ENCODE measurements around the gene PTPRN2.

The PTPRN2 gene

DNA sequence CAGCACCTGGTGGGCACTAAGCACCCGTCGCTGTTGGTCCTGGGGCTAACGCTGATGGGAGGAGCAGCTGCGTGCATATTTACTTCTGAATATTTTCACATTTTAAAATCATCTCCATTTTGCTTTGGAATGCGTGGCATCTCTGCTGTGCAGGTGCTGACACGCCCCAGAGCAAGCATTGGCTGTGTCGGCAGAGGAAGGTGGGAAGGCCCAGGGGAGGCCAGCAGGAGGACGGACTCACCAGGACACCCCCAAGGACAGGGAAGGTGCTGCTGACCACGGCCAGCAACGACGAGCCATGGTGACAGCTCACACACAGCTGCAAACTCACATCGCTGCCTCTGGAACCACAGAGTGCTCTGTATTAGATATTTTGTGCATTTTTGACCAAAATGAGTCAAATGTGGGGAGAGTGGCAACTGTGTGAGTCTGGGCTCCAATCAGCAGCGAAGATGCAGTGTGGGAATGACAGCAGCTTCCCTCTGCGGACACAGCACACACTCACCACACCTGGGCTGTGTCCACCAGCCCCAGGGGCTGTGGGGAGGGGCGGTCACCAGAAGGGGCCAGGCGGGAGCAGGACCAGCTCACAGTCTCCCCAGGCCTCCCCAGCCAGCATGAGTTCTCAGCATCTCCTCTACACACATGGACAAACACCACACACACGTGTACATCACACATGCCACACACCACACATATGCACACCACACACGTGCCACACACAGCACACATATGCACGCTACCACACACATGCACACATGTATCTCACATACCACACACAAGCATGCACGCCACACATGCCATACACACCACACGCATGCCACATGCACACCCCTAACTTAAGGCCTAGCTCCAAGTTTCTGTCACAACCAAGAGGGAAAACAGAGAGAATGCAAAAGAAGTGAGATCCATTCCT, 58.2 kb downstream of the PTPRN2 start:
- Mint-ChIP-seq H3K4me3 (no peak overlapping the region), H3K27me3 (ENCODE audit: low read depth, poor library complexity) (peaks cover 14% of the 10 kb centered on the region), H3K4me1 (peaks cover 5% of the 10 kb centered on the region), H3K27ac (no peak overlapping the region), H3K9me3 (peaks cover 15% of the 10 kb centered on the region), H3K36me3 (ENCODE audit: low read depth) (no peaks in the 10 kb centered on the region)
- DNase-seq, result no peak
- TF ChIP-seq, protein P1, sequence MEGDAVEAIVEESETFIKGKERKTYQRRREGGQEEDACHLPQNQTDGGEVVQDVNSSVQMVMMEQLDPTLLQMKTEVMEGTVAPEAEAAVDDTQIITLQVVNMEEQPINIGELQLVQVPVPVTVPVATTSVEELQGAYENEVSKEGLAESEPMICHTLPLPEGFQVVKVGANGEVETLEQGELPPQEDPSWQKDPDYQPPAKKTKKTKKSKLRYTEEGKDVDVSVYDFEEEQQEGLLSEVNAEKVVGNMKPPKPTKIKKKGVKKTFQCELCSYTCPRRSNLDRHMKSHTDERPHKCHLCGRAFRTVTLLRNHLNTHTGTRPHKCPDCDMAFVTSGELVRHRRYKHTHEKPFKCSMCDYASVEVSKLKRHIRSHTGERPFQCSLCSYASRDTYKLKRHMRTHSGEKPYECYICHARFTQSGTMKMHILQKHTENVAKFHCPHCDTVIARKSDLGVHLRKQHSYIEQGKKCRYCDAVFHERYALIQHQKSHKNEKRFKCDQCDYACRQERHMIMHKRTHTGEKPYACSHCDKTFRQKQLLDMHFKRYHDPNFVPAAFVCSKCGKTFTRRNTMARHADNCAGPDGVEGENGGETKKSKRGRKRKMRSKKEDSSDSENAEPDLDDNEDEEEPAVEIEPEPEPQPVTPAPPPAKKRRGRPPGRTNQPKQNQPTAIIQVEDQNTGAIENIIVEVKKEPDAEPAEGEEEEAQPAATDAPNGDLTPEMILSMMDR (IDR thresholded peaks at IDR 0.05), result no peak

DNA sequence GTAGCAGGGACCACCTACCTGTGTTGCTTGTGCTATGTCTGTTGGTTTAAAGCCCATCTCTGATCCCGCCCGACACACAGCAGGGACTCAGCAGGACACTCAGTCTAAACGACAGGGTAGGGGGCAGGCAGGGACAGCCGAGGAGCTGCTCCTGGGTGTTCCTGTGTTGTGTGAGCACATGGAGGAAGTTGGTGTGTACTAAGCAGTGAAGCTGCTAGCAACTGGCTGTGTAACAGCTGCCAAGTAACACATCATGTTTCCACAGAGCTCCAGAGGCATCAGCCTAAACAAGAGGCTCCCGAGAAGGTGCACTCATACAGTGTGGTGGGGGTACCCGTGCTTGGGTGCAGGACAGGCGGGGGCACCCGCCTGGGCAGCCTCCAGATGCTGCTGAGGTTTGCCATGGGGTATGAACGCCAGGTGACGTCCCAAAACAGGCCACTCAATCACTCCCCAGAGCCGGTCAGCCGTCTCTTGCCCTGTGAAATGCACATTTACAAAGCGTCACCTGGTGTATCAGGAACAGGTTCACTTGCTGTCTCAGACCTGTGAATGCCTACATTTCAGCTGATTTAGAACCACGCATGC, 59.6 kb downstream of the PTPRN2 start:
- TF ChIP-seq, protein P1 (IDR thresholded peaks at IDR 0.05), result no peak
- Mint-ChIP-seq H3K9me3 (peaks cover 19% of the 10 kb centered on the region), H3K27ac (no peak overlapping the region), H3K4me3 (no peak overlapping the region), H3K36me3 (ENCODE audit: low read depth) (no peaks in the 10 kb centered on the region), H3K4me1 (peaks cover 5% of the 10 kb centered on the region), H3K27me3 (ENCODE audit: low read depth, poor library complexity) (peaks cover 10% of the 10 kb centered on the region)
- DNase-seq, result no peak

DNA sequence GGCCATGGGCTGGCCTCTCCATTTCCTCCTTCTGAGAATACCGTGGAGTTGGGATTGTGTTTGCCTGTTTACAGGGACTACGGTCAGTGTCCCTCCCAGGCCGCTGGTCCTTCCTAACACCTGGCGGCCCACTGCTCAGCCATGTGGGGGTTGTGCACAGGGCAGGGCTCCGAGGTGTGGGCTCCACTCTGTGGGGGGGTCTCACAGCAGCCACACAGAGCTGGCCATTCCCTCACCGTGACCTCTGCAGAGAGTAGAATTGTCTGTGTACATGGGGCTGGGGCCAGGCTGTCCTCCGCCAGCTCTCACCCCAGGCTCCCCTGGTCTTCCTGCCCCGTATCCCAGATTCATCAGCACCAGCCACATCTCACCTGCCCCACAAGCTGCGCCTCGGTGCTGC, 60.1 kb downstream of the PTPRN2 start:
- TF ChIP-seq, protein P1 (IDR thresholded peaks at IDR 0.05), result no peak
- Mint-ChIP-seq H3K4me1 (peaks cover 5% of the 10 kb centered on the region), H3K27ac (no peak overlapping the region)

DNA sequence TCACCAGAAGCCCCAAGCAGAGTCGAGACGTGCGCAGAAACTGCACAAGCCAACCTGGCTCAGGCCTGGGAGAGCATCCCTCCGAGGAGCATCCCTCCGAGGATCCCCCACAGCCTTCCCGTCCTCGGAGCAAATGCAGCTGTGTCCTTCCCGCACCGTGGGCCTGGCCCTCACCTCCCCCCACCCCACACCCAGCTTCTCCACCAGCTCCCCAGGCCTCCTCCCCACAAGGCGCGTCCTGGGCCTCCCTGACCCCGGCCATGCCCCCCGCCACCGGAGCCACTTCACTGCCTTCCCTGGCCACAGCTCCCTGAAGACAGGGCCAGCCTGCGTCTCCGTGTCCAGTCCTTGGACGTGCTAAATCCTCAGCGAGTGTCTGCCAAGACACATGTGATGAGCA, 60.6 kb downstream of the PTPRN2 start:
- peaks cover 3% of the 10 kb centered on the region for H3K36me3 Mint-ChIP-seq (ENCODE audit: low read depth)
- peaks cover 24% of the 10 kb centered on the region for H3K9me3 Mint-ChIP-seq
- H3K27ac Mint-ChIP-seq, result no peak overlapping the region
- TF ChIP-seq, protein P1 (IDR thresholded peaks at IDR 0.05), result no peak
- DNase-seq, result no peak
- peaks cover 7% of the 10 kb centered on the region for H3K27me3 Mint-ChIP-seq (ENCODE audit: low read depth, poor library complexity)
- H3K4me3 Mint-ChIP-seq, result no peak overlapping the region
- peaks cover 5% of the 10 kb centered on the region for H3K4me1 Mint-ChIP-seq

More for the DNA sequence above, 60.1 kb downstream of the PTPRN2 start:
- Mint-ChIP-seq H3K4me3 (no peak overlapping the region), H3K27me3 (ENCODE audit: low read depth, poor library complexity) (peaks cover 9% of the 10 kb centered on the region), H3K36me3 (ENCODE audit: low read depth) (peaks cover 3% of the 10 kb centered on the region), H3K9me3 (peaks cover 20% of the 10 kb centered on the region)
- no peak for DNase-seq

DNA sequence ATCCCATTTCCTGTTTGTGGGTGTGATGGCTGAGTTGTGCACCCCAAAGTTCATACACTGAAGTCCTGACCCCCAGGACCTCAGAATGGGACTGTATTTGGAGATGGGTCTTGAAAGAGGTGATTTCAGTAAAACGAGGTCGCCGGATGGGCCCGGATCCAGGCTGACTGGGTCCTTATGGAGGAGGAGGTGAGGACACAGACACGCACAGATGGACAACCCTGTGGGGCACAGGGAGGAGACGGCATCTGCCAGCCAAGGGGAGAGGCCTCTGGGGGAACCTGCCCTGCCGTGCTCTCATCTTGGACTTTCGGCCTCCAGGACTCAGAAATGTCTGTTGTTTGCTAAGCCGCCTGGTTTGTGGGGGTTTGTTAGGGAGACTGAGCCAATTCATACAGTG, 61.1 kb downstream of the PTPRN2 start:
- Mint-ChIP-seq H3K4me1 (peaks cover 5% of the 10 kb centered on the region), H3K27me3 (ENCODE audit: low read depth, poor library complexity) (peaks cover 7% of the 10 kb centered on the region), H3K27ac (no peak overlapping the region), H3K36me3 (ENCODE audit: low read depth) (peaks cover 3% of the 10 kb centered on the region), H3K4me3 (no peak overlapping the region), H3K9me3 (peaks cover 27% of the 10 kb centered on the region)
- no peak for DNase-seq
- TF ChIP-seq, protein P1 (IDR thresholded peaks at IDR 0.05), result no peak

Data from nephron progenitor cell (in vitro differentiated cells).